Liver (tissue), 9 donors: ENCODE measurements around the gene CDK5RAP2. TPM values are rescaled to one million over a fixed set of nuclear protein-coding genes. Genes with fewer than 3 reads are reported as not detected.

Experiments used
- DNase-seq: peaks from one replicate; pipeline ENCODE4 v3.0.0-alpha.2; 2017; ENCODE audit warnings: low spot score
- H3K27ac ChIP-seq, 2 donors: one replicate each; pipeline ENCODE4 v1.7.0; 2013; ENCODE audit warnings: inconsistent platforms in 2 of 2, low read length in 2 of 2, control low read depth in 1 of 2, low read depth in 1 of 2, mild to moderate bottlenecking in 1 of 2
- H3K27me3 ChIP-seq, 4 donors: one replicate each; pipeline versions ENCODE4 v1.6.1 to v1.7.0; 2013; ENCODE audit warnings: low read length in 3 of 4, inconsistent platforms in 1 of 4, mild to moderate bottlenecking in 1 of 4, moderate library complexity in 1 of 4; ENCODE audit not compliant: control insufficient read depth in 4 of 4, insufficient read depth in 4 of 4
- H3K36me3 ChIP-seq, 4 donors: one replicate each; pipeline versions ENCODE4 v1.6.1 to v1.7.0; 2013; ENCODE audit warnings: low read length in 3 of 4, mild to moderate bottlenecking in 3 of 4, low read depth in 1 of 4, moderate library complexity in 1 of 4; ENCODE audit not compliant: control insufficient read depth in 4 of 4, insufficient read depth in 3 of 4
- H3K4me1 ChIP-seq, 4 donors: one replicate each; pipeline versions ENCODE4 v1.6.1 to v1.7.0; 2013; ENCODE audit warnings: low read length in 3 of 4, mild to moderate bottlenecking in 3 of 4, moderate library complexity in 1 of 4; ENCODE audit not compliant: control insufficient read depth in 4 of 4, insufficient read depth in 4 of 4
- H3K4me3 ChIP-seq, 3 donors: one replicate each; pipeline versions ENCODE4 v1.6.1 to v1.7.0; 2013; ENCODE audit warnings: low read length in 3 of 3, control low read depth in 1 of 3, low read depth in 1 of 3, mild to moderate bottlenecking in 1 of 3
- H3K9ac ChIP-seq, 2 donors: one replicate each; pipeline ENCODE4 v1.7.0; 2013; ENCODE audit warnings: low read length in 2 of 2, mild to moderate bottlenecking in 2 of 2, moderate library complexity in 2 of 2, control low read depth in 1 of 2, low read depth in 1 of 2
- H3K9me3 ChIP-seq, 4 donors: one replicate each; pipeline versions ENCODE4 v1.6.1 to v1.7.0; 2013; ENCODE audit warnings: low read length in 3 of 4; ENCODE audit not compliant: control insufficient read depth in 4 of 4
- ATF3 ChIP-seq: IDR thresholded peaks from 2 replicates; pipeline ENCODE4 v1.6.1; 2016; ENCODE audit warnings: antibody characterized with exemption
- FOXA1 ChIP-seq: IDR thresholded peaks from 2 replicates; pipeline ENCODE4 v1.6.1; 2016; ENCODE audit warnings: antibody characterized with exemption
- GABPA ChIP-seq, 2 donors: IDR thresholded peaks in 1 of 2; conservative IDR thresholded peaks in 1 of 2; 2 replicates each; pipeline ENCODE4 v1.6.1; 2016; ENCODE audit warnings: antibody characterized with exemption in 2 of 2, mild to moderate bottlenecking in 1 of 2, moderate library complexity in 1 of 2
- JUND ChIP-seq, 2 donors: IDR thresholded peaks; 2 replicates each; pipeline ENCODE4 v1.6.1; 2016; ENCODE audit warnings: antibody characterized with exemption in 2 of 2
- MAX ChIP-seq: IDR thresholded peaks from 2 replicates; pipeline ENCODE4 v1.6.1; 2016; ENCODE audit warnings: antibody characterized with exemption
- RAD21 ChIP-seq, 2 donors: IDR thresholded peaks; 2 replicates each; pipeline ENCODE4 v1.6.1; 2016; ENCODE audit warnings: antibody characterized with exemption in 2 of 2, mild to moderate bottlenecking in 2 of 2
- RXRA ChIP-seq, 2 donors: IDR thresholded peaks; 2 replicates each; pipeline ENCODE4 v1.6.1; 2017 to 2018; ENCODE audit warnings: antibody characterized with exemption in 2 of 2, mild to moderate bottlenecking in 1 of 2
- SP1 ChIP-seq: IDR thresholded peaks from 2 replicates; pipeline ENCODE4 v1.6.1; 2018; ENCODE audit warnings: antibody characterized with exemption, mild to moderate bottlenecking
- TAF1 ChIP-seq: conservative IDR thresholded peaks from 2 replicates; pipeline ENCODE4 v1.6.1; 2016; ENCODE audit warnings: antibody characterized with exemption, mild to moderate bottlenecking
- WGBS: extraction: QIAGEN DNeasy Blood & Tissue Kit; methylation state at CpG from one replicate; pipeline ENCODE4 v1.1.7; 2013; 5-methylcytosine and 5-hydroxymethylcytosine counted together
- polyA plus RNA-seq, 2 donors: library from polyadenylated mRNA; stranded (reverse) in 1 of 2; unstranded in 1 of 2; fragments of 200-250 nt in 1 of 2; fragments of >200 nt in 1 of 2; fragmentation: Nextera tagmentation in 1 of 2; extraction: Ambion mirVana in 1 of 2; gene quantifications; one replicate each; pipeline versions ENCODE4 v1.2.1 to v1.2.3, GENCODE V29; 2013 to 2015
- total RNA-seq, 2 donors: library from RNA; depleted of rRNA; stranded (reverse); fragments of >200 nt; gene quantifications; one replicate each; pipeline ENCODE4 v1.2.3, GENCODE V29; 2014
- TF ChIP-seq, protein P1 (sequence below): IDR thresholded peaks from 2 replicates; pipeline ENCODE4 v1.6.1; 2016; ENCODE audit warnings: antibody characterized with exemption, mild to moderate bottlenecking
- TF ChIP-seq, protein P2 (sequence below): IDR thresholded peaks from 2 replicates; pipeline ENCODE4 v1.6.1; 2016; ENCODE audit warnings: antibody characterized with exemption
- donor health status: healthy.
- donor health status: healthy.
- donor health status: healthy.
- donor health status: healthy.
- donor health status: healthy.

CDK5RAP2 gene
- total and polyA plus RNA-seq, 4 donors = 11.7 to 38.9 (median 21.7) TPM

DNA sequence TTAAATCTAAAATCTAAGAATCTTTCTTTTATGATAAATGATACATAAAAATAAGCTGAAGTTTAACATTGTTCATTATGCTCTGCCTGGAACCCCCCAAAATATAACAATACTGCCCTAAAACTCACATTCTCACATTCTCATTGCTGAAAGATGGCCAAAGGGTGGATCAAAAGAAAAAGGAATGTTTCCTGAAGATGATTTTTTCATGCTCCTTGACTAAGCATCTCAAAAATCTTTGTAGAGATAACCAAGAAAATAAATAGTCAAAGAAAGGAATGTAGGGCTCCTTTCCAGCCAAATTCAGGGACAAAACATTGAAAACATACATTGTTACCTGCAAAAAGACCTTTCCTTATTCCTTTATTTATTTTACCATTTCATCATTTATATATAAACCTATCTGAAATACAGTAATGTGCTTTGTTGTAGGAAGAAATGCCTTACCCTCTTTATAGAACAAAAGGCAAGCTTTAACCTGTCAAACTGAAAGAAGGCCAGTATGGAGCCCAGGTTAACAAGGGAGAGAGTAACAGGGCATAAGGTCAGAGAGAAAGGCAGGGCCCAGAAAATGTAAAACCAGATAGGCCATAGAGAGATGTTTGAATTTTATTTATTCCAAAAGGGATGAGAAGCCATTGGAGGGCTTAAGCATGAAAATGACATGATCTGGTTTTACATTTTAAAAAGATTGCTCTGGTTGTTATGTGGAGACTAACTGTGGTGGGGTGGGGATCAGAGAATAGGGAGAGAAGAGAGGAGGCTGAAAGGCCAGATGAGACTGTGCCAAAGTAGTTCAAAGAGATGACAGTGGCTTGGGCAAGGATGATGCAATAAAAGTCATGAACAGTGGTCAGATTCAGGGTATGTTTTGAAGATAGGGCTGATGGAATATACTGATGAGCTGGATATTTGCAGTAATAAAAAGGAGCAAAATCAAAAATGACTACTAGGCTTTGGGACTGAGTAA is 37.3 kb upstream of the CDK5RAP2 start (continued):
- TF ChIP-seq, protein P1, sequence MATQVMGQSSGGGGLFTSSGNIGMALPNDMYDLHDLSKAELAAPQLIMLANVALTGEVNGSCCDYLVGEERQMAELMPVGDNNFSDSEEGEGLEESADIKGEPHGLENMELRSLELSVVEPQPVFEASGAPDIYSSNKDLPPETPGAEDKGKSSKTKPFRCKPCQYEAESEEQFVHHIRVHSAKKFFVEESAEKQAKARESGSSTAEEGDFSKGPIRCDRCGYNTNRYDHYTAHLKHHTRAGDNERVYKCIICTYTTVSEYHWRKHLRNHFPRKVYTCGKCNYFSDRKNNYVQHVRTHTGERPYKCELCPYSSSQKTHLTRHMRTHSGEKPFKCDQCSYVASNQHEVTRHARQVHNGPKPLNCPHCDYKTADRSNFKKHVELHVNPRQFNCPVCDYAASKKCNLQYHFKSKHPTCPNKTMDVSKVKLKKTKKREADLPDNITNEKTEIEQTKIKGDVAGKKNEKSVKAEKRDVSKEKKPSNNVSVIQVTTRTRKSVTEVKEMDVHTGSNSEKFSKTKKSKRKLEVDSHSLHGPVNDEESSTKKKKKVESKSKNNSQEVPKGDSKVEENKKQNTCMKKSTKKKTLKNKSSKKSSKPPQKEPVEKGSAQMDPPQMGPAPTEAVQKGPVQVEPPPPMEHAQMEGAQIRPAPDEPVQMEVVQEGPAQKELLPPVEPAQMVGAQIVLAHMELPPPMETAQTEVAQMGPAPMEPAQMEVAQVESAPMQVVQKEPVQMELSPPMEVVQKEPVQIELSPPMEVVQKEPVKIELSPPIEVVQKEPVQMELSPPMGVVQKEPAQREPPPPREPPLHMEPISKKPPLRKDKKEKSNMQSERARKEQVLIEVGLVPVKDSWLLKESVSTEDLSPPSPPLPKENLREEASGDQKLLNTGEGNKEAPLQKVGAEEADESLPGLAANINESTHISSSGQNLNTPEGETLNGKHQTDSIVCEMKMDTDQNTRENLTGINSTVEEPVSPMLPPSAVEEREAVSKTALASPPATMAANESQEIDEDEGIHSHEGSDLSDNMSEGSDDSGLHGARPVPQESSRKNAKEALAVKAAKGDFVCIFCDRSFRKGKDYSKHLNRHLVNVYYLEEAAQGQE = peak; percentile 47
- TF ChIP-seq FOXA1 (no peak), MAX (no peak), GABPA (IDR thresholded peaks at IDR 0.05 in 1 of 2, conservative IDR thresholded peaks at IDR 0.05 in 1 of 2) (no peak), SP1 (peak; percentile 24)
- TF ChIP-seq, protein P2, sequence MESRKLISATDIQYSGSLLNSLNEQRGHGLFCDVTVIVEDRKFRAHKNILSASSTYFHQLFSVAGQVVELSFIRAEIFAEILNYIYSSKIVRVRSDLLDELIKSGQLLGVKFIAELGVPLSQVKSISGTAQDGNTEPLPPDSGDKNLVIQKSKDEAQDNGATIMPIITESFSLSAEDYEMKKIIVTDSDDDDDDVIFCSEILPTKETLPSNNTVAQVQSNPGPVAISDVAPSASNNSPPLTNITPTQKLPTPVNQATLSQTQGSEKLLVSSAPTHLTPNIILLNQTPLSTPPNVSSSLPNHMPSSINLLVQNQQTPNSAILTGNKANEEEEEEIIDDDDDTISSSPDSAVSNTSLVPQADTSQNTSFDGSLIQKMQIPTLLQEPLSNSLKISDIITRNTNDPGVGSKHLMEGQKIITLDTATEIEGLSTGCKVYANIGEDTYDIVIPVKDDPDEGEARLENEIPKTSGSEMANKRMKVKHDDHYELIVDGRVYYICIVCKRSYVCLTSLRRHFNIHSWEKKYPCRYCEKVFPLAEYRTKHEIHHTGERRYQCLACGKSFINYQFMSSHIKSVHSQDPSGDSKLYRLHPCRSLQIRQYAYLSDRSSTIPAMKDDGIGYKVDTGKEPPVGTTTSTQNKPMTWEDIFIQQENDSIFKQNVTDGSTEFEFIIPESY = no peak

DNA sequence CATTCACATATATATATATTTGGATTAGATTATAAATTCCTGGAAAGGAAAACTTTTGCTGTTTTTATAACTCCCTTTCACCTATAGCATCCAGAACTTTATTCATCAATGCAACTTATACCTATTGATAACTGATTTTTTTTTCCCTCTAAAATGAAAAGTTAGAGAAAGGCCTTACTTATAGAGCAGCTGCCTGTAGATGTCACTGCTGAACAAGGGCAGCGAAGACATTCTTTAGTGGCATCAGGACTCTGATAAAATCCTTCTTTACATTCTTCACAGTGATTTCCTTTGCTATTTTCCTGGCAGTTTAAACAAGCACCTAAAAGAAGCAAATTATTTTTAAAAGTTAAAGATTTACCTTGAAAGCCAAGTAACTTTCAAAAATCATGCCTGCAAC is 32.3 kb upstream of the CDK5RAP2 start:
- TF ChIP-seq RAD21 (IDR thresholded peaks at IDR 0.05) = peak; percentile 59 to 66
- TF ChIP-seq, protein P2 = no peak
- H3K27ac ChIP-seq = no peak overlapping the region
- no peak for DNase-seq
- H3K4me3 ChIP-seq = no peak overlapping the region
- peaks cover 0 to 7% (median 4%) of the 10 kb centered on the region in 4 donors for H3K4me1 ChIP-seq
- no peaks in the 10 kb centered on the region for H3K27me3 ChIP-seq
- peaks cover 2 to 16% (median 5%) of the 10 kb centered on the region in 4 donors for H3K36me3 ChIP-seq
- 96% methylated on average over 1 of the region's 1 CpG for WGBS
- no peaks in the 10 kb centered on the region for H3K9me3 ChIP-seq
- no peak overlapping the region for H3K9ac ChIP-seq

GRCh38 chr9:120611690-120612068 is 31.7 kb upstream of the CDK5RAP2 start:
- Histone ChIP-seq H3K36me3 (peaks cover 2 to 20% (median 7%) of the 10 kb centered on the region in 4 donors), H3K9ac (no peak overlapping the region), H3K27me3 (no peaks in the 10 kb centered on the region), H3K9me3 (no peaks in the 10 kb centered on the region), H3K4me1 (peaks cover 0 to 4% (median 2%) of the 10 kb centered on the region in 4 donors), H3K27ac (no peak overlapping the region), H3K4me3 (no peak overlapping the region)
- WGBS = 94% methylated on average over 1 of the region's 1 CpG
- no peak for DNase-seq
- TF ChIP-seq JUND (IDR thresholded peaks at IDR 0.05) (no peak), TAF1 (no peak), RXRA (IDR thresholded peaks at IDR 0.05) (no peak), ATF3 (no peak)
